HG03460 (cell line): ENCODE measurements around the gene ZBTB12.

ENCODE experiments used
- ATAC-seq: cut with Tn5 transposase; IDR thresholded peaks from one replicate; pipeline ENCODE4 v1.9.1; 2021; ENCODE audit not compliant: unreplicated experiment

The ZBTB12 gene

GRCh38 chr6:31897612-31898382, 4.1 kb downstream of the ZBTB12 start, which contains the start of gene EHMT2:
Gene EHMT2 (minus strand): TSS chr6:31897698. CDS start chr6:31897677, 21 bp downstream.
- peak; percentile 44 for ATAC-seq

GRCh38 chr6:31896856-31897611, 4.9 kb downstream of the ZBTB12 start:
- no peak for ATAC-seq

- ATAC-seq, result no peak
Observed at GRCh38 chr6:31896493-31896855, 5.4 kb downstream of the ZBTB12 start.

GRCh38 chr6:31892821-31893220, 9.1 kb downstream of the ZBTB12 start:
- no peak for ATAC-seq

- no peak for ATAC-seq
Observed at GRCh38 chr6:31889331-31889972, 12.4 kb downstream of the ZBTB12 start.

GRCh38 chr6:31888276-31889258, 13.3 kb downstream of the ZBTB12 start:
- no peak for ATAC-seq

GRCh38 chr6:31887173-31888007, 14.5 kb downstream of the ZBTB12 start:
- ATAC-seq, result no peak

GRCh38 chr6:31886541-31886991, 15.3 kb downstream of the ZBTB12 start:
- ATAC-seq, result no peak

- ATAC-seq, result no peak
Observed at GRCh38 chr6:31884528-31885035, 17.3 kb downstream of the ZBTB12 start.

GRCh38 chr6:31883676-31884075, 18.2 kb downstream of the ZBTB12 start:
- ATAC-seq, result no peak

- ATAC-seq, result no peak
Observed at GRCh38 chr6:31882344-31882743, 19.5 kb downstream of the ZBTB12 start.

GRCh38 chr6:31881136-31881859, 20.6 kb downstream of the ZBTB12 start:
- no peak for ATAC-seq

GRCh38 chr6:31880616-31881015, 21.3 kb downstream of the ZBTB12 start:
- ATAC-seq, result no peak

- ATAC-seq, result no peak
Observed at GRCh38 chr6:31879901-31880300, 22.0 kb downstream of the ZBTB12 start.

GRCh38 chr6:31879143-31879542, 22.7 kb downstream of the ZBTB12 start:
- ATAC-seq, result no peak

GRCh38 chr6:31878726-31879125, 23.2 kb downstream of the ZBTB12 start, which contains the start of gene SLC44A4:
Gene SLC44A4 (minus strand): TSS chr6:31878997. CDS start chr6:31878980, 17 bp downstream.
- no peak for ATAC-seq

GRCh38 chr6:31878222-31878621, 23.7 kb downstream of the ZBTB12 start:
- ATAC-seq, result no peak

- no peak for ATAC-seq
Observed at GRCh38 chr6:31877651-31878161, 24.2 kb downstream of the ZBTB12 start.
